ENCODE measurements around the gene NRBP1. TPM values are rescaled to one million over a fixed set of nuclear protein-coding genes. Genes with fewer than 3 reads are reported as not detected.
A peak's percentile ranks its signal among the peaks of the same experiment; 100 is the strongest.

The NRBP1 gene
- total and polyA plus RNA-seq, 4 donors, result 51.2 to 99.8 (median 87.9) TPM

DNA sequence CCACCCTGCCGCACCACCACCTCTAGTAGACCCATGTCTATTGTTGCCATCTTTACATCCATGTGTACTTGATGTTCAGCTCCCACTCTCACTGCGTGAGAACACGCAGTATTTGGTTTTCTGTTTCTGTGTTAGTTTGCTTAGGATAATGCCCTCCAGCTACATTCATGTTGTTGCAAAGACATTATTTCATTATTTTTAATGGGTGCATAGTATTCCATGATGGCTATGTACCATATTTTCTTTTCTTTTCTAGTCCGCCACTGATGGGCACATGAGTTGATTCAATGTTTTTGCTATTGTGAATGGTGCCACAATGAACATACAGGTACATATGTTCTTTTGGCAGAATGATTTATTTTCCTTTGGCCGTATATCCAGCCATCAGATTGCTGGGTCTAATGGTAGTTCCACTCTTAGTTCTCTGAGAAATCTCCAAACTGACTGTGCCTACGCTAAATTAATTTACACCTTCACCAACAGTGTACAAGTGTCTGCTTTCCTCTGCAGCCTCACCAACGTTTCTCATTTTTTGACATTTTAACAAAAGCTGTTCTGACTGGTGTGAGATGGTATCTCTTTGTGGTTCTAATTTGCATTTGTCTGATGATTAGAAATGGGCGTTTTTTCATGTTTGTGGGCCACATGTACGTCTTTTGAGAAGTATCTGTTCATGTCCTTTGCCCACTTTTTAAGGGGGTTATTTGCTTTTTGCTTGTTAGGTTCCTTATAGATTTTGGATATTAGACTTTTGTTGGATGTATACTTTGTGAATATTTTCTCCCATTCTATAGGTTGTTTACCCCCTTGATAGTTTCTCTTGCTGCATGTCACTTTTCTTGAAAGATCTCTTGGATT lies 37.4 kb upstream of the NRBP1 start:
- H3K36me3 ChIP-seq (ENCODE audit: control insufficient read depth in 1 of 2, insufficient read depth in 2 of 2, low read length in 1 of 2), result no peaks in the 10 kb centered on the region
- DNase-seq (no peak), ATAC-seq (ENCODE audit: low FRiP score) (no peak)
- WGBS, 2 donors, result 94% methylated on average over 9 of the region's 9 CpGs
- no peak overlapping the region for H3K27ac ChIP-seq (ENCODE audit: low read depth in 1 of 2, low read length in 2 of 2)
- H3K4me1 ChIP-seq (ENCODE audit: control insufficient read depth in 1 of 2, insufficient read depth in 2 of 2, low read length in 2 of 2), result no peaks in the 10 kb centered on the region
- H3K27me3 ChIP-seq (ENCODE audit: control insufficient read depth in 1 of 2, insufficient read depth in 2 of 2, low read length in 1 of 2), result no peaks in the 10 kb centered on the region
- intact Hi-C loops (cut with DNase I), result no loop called here
- no peak overlapping the region for H3K4me3 ChIP-seq (ENCODE audit: low read length in 2 of 2)
- H3K9me3 ChIP-seq (ENCODE audit: control insufficient read depth, low read length), result no peaks in the 10 kb centered on the region

DNA sequence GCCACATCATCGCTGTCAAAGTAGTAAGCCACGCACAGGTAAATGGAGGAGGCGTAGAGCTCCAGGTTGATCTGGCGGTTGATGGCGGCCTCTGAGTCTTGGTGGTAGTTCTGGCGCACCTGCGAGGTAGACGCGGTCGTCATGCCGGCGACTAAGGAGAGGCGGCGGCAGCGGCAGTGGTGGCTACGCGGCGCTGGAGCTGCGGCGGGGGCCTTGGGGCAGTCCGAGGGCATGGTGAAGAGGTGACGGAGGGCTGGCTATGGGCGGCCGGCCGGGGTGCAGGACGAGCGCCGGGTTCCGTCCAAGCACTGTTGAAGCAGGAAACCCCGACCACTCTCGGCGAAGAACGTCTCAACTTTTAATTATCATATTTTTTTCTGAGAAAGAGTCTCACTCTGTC lies 35.2 kb upstream of the NRBP1 start:
- no peak for DNase-seq

DNA sequence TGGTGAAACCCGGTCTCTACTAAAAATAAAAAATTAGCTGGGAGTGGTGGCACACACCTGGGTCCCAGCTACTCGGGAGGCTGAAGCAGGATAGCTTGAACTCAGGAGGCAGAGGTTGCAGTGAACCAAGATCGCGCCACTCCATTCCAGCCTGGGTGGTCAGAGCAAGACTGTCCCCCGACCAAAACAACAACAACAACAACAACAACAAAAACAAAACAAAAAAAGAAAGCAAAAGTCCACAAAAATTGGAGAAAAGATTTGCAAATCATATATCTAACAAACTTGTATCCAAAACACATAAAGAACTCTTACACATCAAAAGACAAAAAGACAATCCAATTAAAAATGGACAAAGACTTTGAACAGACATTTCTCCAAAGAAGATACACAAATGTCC lies 29.5 kb upstream of the NRBP1 start:
- no peak overlapping the region for H3K27ac ChIP-seq (ENCODE audit: low read depth in 1 of 2, low read length in 2 of 2)
- H3K4me3 ChIP-seq (ENCODE audit: low read length in 2 of 2), result no peak overlapping the region
- H3K36me3 ChIP-seq (ENCODE audit: control insufficient read depth in 1 of 2, insufficient read depth in 2 of 2, low read length in 1 of 2), result no peaks in the 10 kb centered on the region
- H3K4me1 ChIP-seq (ENCODE audit: control insufficient read depth in 1 of 2, insufficient read depth in 2 of 2, low read length in 2 of 2), result no peaks in the 10 kb centered on the region
- no peak for DNase-seq
- H3K27me3 ChIP-seq (ENCODE audit: control insufficient read depth in 1 of 2, insufficient read depth in 2 of 2, low read length in 1 of 2), result no peaks in the 10 kb centered on the region
- 93 to 94% methylated on average over 5 of the region's 5 CpGs for WGBS, 2 donors
- no peaks in the 10 kb centered on the region for H3K9me3 ChIP-seq (ENCODE audit: control insufficient read depth, low read length)
- intact Hi-C loops (cut with DNase I), result no loop called here
- no peak for ATAC-seq (ENCODE audit: low FRiP score)

More for the DNA sequence above, 35.2 kb upstream of the NRBP1 start:
- no peak overlapping the region for H3K27ac ChIP-seq (ENCODE audit: low read depth in 1 of 2, low read length in 2 of 2)
- ATAC-seq (ENCODE audit: low FRiP score), result no peak
- no peaks in the 10 kb centered on the region for H3K9me3 ChIP-seq (ENCODE audit: control insufficient read depth, low read length)
- H3K4me1 ChIP-seq (ENCODE audit: control insufficient read depth in 1 of 2, insufficient read depth in 2 of 2, low read length in 2 of 2), result no peaks in the 10 kb centered on the region
- intact Hi-C loops (cut with DNase I), result no loop called here
- no peak overlapping the region for H3K4me3 ChIP-seq (ENCODE audit: low read length in 2 of 2)
- H3K27me3 ChIP-seq (ENCODE audit: control insufficient read depth in 1 of 2, insufficient read depth in 2 of 2, low read length in 1 of 2), result no peaks in the 10 kb centered on the region
- H3K36me3 ChIP-seq (ENCODE audit: control insufficient read depth in 1 of 2, insufficient read depth in 2 of 2, low read length in 1 of 2), result no peaks in the 10 kb centered on the region
- 96 to 98% methylated on average over 33 of the region's 33 CpGs for WGBS, 2 donors

GRCh38 chr2:27400348-27401135 lies 27.9 kb upstream of the NRBP1 start:
- no peaks in the 10 kb centered on the region for H3K27me3 ChIP-seq (ENCODE audit: control insufficient read depth in 1 of 2, insufficient read depth in 2 of 2, low read length in 1 of 2)
- intact Hi-C loops (cut with DNase I), result no loop called here
- H3K4me3 ChIP-seq (ENCODE audit: low read length in 2 of 2), result no peak overlapping the region
- H3K36me3 ChIP-seq (ENCODE audit: control insufficient read depth in 1 of 2, insufficient read depth in 2 of 2, low read length in 1 of 2), result no peaks in the 10 kb centered on the region
- no peak for DNase-seq
- 100% methylated on average over 2 of the region's 2 CpGs for WGBS, 2 donors
- H3K9me3 ChIP-seq (ENCODE audit: control insufficient read depth, low read length), result no peaks in the 10 kb centered on the region
- H3K27ac ChIP-seq (ENCODE audit: low read depth in 1 of 2, low read length in 2 of 2), result no peak overlapping the region
- no peak for ATAC-seq (ENCODE audit: low FRiP score)
- no peaks in the 10 kb centered on the region for H3K4me1 ChIP-seq (ENCODE audit: control insufficient read depth in 1 of 2, insufficient read depth in 2 of 2, low read length in 2 of 2)

DNA sequence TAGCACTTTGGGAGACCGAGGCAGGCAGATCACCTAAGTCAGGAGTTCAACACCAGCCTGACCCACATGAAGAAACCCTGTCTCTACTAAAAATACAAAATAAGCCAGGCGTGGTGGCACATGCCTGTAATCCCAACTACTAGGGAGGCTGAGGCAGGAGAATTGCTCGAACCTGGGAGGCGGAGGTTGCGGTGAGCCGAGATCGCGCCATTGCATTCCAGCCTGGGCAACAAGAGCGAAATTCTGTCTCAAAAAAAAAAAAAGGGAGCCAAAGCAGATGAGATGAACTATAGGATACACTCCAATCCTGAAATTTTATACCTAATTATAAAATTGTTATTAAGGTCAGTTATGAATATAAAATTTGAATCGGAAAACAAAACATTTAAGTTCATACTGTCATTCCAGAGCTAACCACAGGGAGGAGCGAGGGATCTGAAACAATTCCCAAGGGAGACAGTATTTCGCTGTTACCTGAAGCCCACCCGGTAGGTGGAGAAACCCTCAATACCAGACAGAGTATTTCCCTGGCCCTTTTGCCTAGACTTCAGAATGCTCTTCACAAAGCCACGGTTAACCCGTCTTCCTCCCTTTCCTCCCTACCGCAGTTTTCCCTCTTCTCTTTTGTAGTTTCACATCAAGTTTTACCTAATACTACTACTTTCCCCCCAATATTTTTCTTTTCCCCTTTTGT lies 20.5 kb upstream of the NRBP1 start:
- intact Hi-C loops (cut with DNase I), result loop anchor here (2.0 to 5.0 kb wide), 3 partner anchors 21 to 36 kb away; partner anchors contain the start of genes EIF2B4 (in 1 of the 2), NRBP1 (in 1 of the 2), SNX17 (in 1 of the 2) and ZNF513 (in 1 of the 2)
- DNase-seq (no peak), ATAC-seq (ENCODE audit: low FRiP score) (no peak)
- H3K9me3 ChIP-seq (ENCODE audit: control insufficient read depth, low read length), result no peaks in the 10 kb centered on the region
- peaks cover 0 to 3% of the 10 kb centered on the region in 2 donors for H3K4me1 ChIP-seq (ENCODE audit: control insufficient read depth in 1 of 2, insufficient read depth in 2 of 2, low read length in 2 of 2)
- no peaks in the 10 kb centered on the region for H3K36me3 ChIP-seq (ENCODE audit: control insufficient read depth in 1 of 2, insufficient read depth in 2 of 2, low read length in 1 of 2)
- no peak overlapping the region for H3K27ac ChIP-seq (ENCODE audit: low read depth in 1 of 2, low read length in 2 of 2)
- H3K27me3 ChIP-seq (ENCODE audit: control insufficient read depth in 1 of 2, insufficient read depth in 2 of 2, low read length in 1 of 2), result no peaks in the 10 kb centered on the region
- H3K4me3 ChIP-seq (ENCODE audit: low read length in 2 of 2), result no peak overlapping the region
- WGBS, 2 donors, result 53 to 54% methylated on average over 16 of the region's 16 CpGs

- H3K36me3 ChIP-seq (ENCODE audit: control insufficient read depth in 1 of 2, insufficient read depth in 2 of 2, low read length in 1 of 2), result no peaks in the 10 kb centered on the region
- peaks cover 0 to 3% of the 10 kb centered on the region in 2 donors for H3K4me1 ChIP-seq (ENCODE audit: control insufficient read depth in 1 of 2, insufficient read depth in 2 of 2, low read length in 2 of 2)
- H3K9me3 ChIP-seq (ENCODE audit: control insufficient read depth, low read length), result no peaks in the 10 kb centered on the region
- WGBS, 2 donors, result 0% methylated on average over 33 of the region's 33 CpGs
- H3K4me3 ChIP-seq (ENCODE audit: low read length in 2 of 2), result peak overlapping the region; percentile 48 to 86
- intact Hi-C loops (cut with DNase I), result loop anchor here (1.0 to 5.0 kb wide), 4 partner anchors 20 to 36 kb away; partner anchors contain the start of genes NRBP1 (in 2 of the 2), EIF2B4 (in 1 of the 2), SNX17 (in 1 of the 2) and ZNF513 (in 1 of the 2)
- ATAC-seq (ENCODE audit: low FRiP score), result peak; percentile 59
- H3K27me3 ChIP-seq (ENCODE audit: control insufficient read depth in 1 of 2, insufficient read depth in 2 of 2, low read length in 1 of 2), result no peaks in the 10 kb centered on the region
- DNase-seq, result no peak
- peak overlapping the region in 1 of 2 donors; percentile 10 for H3K27ac ChIP-seq (ENCODE audit: low read depth in 1 of 2, low read length in 2 of 2)
These were observed 19.7 kb upstream of the NRBP1 start for GRCh38 chr2:27408601-27409320.

- no peaks in the 10 kb centered on the region for H3K36me3 ChIP-seq (ENCODE audit: control insufficient read depth in 1 of 2, insufficient read depth in 2 of 2, low read length in 1 of 2)
- WGBS, 2 donors, result 0% methylated on average over 78 to 82 of the region's 82 CpGs
- peak within 1 kb of the TSS; percentile 48 to 86 for H3K4me3 ChIP-seq (ENCODE audit: low read length in 2 of 2)
- intact Hi-C loops (cut with DNase I), result loop anchor here (1.0 to 5.0 kb wide), 4 partner anchors 19 to 37 kb away; partner anchors contain the start of genes NRBP1 (in 2 of the 2), EIF2B4 (in 1 of the 2), SNX17 (in 1 of the 2) and ZNF513 (in 1 of the 2)
- peaks cover 0 to 3% of the 10 kb centered on the region in 2 donors for H3K4me1 ChIP-seq (ENCODE audit: control insufficient read depth in 1 of 2, insufficient read depth in 2 of 2, low read length in 2 of 2)
- DNase-seq, result peak; percentile 96 to 99
- no peaks in the 10 kb centered on the region for H3K9me3 ChIP-seq (ENCODE audit: control insufficient read depth, low read length)
- ATAC-seq (ENCODE audit: low FRiP score), result peak; percentile 99
- H3K27me3 ChIP-seq (ENCODE audit: control insufficient read depth in 1 of 2, insufficient read depth in 2 of 2, low read length in 1 of 2), result no peaks in the 10 kb centered on the region
- H3K27ac ChIP-seq (ENCODE audit: low read depth in 1 of 2, low read length in 2 of 2), result peak within 1 kb of the TSS in 1 of 2 donors; percentile 36
These were observed 18.9 kb upstream of the NRBP1 start, which contains the start of gene PPM1G for GRCh38 chr2:27409321-27410073. Gene PPM1G, minus strand, starts transcription at chr2:27409591. Its CDS starts 169 bp downstream, at chr2:27409422.
